ENCODE results near the gene LRP11. TPM values are rescaled to one million over a fixed set of nuclear protein-coding genes. Genes with fewer than 3 reads are reported as not detected.

LRP11 gene
- total RNA-seq, 1 experiment from 2014 or later: 14.8 TPM

GRCh38 chr6:149897015-149897697, 33.0 kb upstream of the LRP11 start:
- H3K14ac ChIP-seq (ENCODE audit: insufficient read depth, low read length): no peak overlapping the region
- H3K27ac ChIP-seq (ENCODE audit: insufficient read length, low read depth, low read length): no peak overlapping the region
- no peaks in the 10 kb centered on the region; the same call in 1 of the 2 replicates for H3K4me1 ChIP-seq (ENCODE audit: insufficient read depth, low read length)
- no peak overlapping the region for H4K8ac ChIP-seq (replicated peaks; ENCODE audit: insufficient read length, low read depth, low read length)
- H2AFZ ChIP-seq (ENCODE audit: low read length): no peak overlapping the region
- no peak overlapping the region for H3K18ac ChIP-seq (ENCODE audit: insufficient read length, low read depth, low read length)
- TF ChIP-seq, protein P1, sequence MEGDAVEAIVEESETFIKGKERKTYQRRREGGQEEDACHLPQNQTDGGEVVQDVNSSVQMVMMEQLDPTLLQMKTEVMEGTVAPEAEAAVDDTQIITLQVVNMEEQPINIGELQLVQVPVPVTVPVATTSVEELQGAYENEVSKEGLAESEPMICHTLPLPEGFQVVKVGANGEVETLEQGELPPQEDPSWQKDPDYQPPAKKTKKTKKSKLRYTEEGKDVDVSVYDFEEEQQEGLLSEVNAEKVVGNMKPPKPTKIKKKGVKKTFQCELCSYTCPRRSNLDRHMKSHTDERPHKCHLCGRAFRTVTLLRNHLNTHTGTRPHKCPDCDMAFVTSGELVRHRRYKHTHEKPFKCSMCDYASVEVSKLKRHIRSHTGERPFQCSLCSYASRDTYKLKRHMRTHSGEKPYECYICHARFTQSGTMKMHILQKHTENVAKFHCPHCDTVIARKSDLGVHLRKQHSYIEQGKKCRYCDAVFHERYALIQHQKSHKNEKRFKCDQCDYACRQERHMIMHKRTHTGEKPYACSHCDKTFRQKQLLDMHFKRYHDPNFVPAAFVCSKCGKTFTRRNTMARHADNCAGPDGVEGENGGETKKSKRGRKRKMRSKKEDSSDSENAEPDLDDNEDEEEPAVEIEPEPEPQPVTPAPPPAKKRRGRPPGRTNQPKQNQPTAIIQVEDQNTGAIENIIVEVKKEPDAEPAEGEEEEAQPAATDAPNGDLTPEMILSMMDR (conservative IDR thresholded peaks at IDR 0.05): no peak
- H3K4me2 ChIP-seq (ENCODE audit: insufficient read depth, insufficient read length, low read length): no peak overlapping the region
- no peak overlapping the region for H3K56ac ChIP-seq (ENCODE audit: insufficient read length, low read depth, low read length)
- no peaks in the 10 kb centered on the region; the same call in 1 of the 2 replicates for H3K27me3 ChIP-seq (ENCODE audit: insufficient read depth, low read length)
- H3K79me2 ChIP-seq (ENCODE audit: insufficient read depth, low read length): no peaks in the 10 kb centered on the region
- H3K9ac ChIP-seq (ENCODE audit: extremely low read depth, insufficient read length, low read length): no peak overlapping the region
- H3K4ac ChIP-seq (ENCODE audit: low read depth, low read length): no peak overlapping the region
- DNase-seq: no peak
- no CpG with 5 or more reads among the region's 13 CpGs for WGBS (ENCODE audit: extremely low coverage, insufficient read length, low lambda C conversion rate)
- H3K27me3 Mint-ChIP-seq (ENCODE audit: low read depth): peaks cover 48% of the 10 kb centered on the region
- H3K23ac ChIP-seq (ENCODE audit: insufficient read length, low read depth, low read length): no peak overlapping the region
- no peak overlapping the region for H2BK120ac ChIP-seq (ENCODE audit: low read depth, low read length, poor library complexity, severe bottlenecking)
- no peak overlapping the region for H2BK5ac ChIP-seq (ENCODE audit: insufficient read length, low read length)
- no peak overlapping the region for H2BK20ac ChIP-seq (ENCODE audit: low read depth, low read length, poor library complexity, severe bottlenecking)
- H3K9me3 Mint-ChIP-seq: no peaks in the 10 kb centered on the region
- no peak overlapping the region for H3K4me3 Mint-ChIP-seq
- no peaks in the 10 kb centered on the region for H3K79me1 ChIP-seq (ENCODE audit: insufficient read depth, low read depth, low read length, poor library complexity, severe bottlenecking)
- no peak overlapping the region for H4K91ac ChIP-seq (ENCODE audit: insufficient read length, low read depth, low read length)
- H2BK12ac ChIP-seq (ENCODE audit: insufficient read length, low read depth, low read length): no peak overlapping the region
- H3K23me2 ChIP-seq (ENCODE audit: insufficient read length, low read depth, low read length, poor library complexity, severe bottlenecking): no peaks in the 10 kb centered on the region
- no peaks in the 10 kb centered on the region for H4K20me1 ChIP-seq (ENCODE audit: control insufficient read depth, insufficient read depth, insufficient read length)
- no peak overlapping the region for H2BK15ac ChIP-seq (ENCODE audit: low read depth, low read length)
- peaks cover 0 to 9% of the 10 kb centered on the region in 2 experiments; a peak in 3 of 4 replicates for H3K4me1 Mint-ChIP-seq
- no peak overlapping the region for H3K27ac Mint-ChIP-seq
- no peak overlapping the region for H4K5ac ChIP-seq (ENCODE audit: insufficient read length, low read depth, low read length)
- H3T11ph ChIP-seq (ENCODE audit: low read length): no peak overlapping the region
- no peaks in the 10 kb centered on the region for H3K36me3 Mint-ChIP-seq (ENCODE audit: insufficient read depth in 1 of 3, low read depth in 3 of 3)
- H3K9me3 ChIP-seq (ENCODE audit: control insufficient read depth, low read depth, low read length): no peaks in the 10 kb centered on the region
- no peak overlapping the region for H2AK5ac ChIP-seq (ENCODE audit: insufficient read length, low read length)

Data from H9 (cell line).